ENCODE data around the gene SPIRE2.
"Not testable (repeated sequence)": the region's sequence is repeated elsewhere in the genome, so short reads cannot be mapped to it uniquely, and the experiment has no call there.

SPIRE2 gene

GRCh38 chr16:89828199-89828869 lies at the start of gene SPIRE2:
SPIRE2 (plus strand) TSS chr16:89828475; CDS start chr16:89828551, 76 bp downstream.
- DNase-seq: peak; percentile 57

GRCh38 chr16:89779231-89779908 lies 48.9 kb upstream of the SPIRE2 start:
- no peak for DNase-seq

- DNase-seq: no peak
These were observed 48.4 kb upstream of the SPIRE2 start for GRCh38 chr16:89779909-89780305.

GRCh38 chr16:89782489-89782888 lies 45.8 kb upstream of the SPIRE2 start:
- no peak for DNase-seq

GRCh38 chr16:89783952-89784351 lies 44.3 kb upstream of the SPIRE2 start:
- not testable (repeated sequence) for DNase-seq

- DNase-seq: no peak
These were observed 43.9 kb upstream of the SPIRE2 start for GRCh38 chr16:89784406-89784805.

GRCh38 chr16:89785523-89786155 lies 42.6 kb upstream of the SPIRE2 start:
- no peak for DNase-seq

GRCh38 chr16:89786474-89787364 lies 41.6 kb upstream of the SPIRE2 start:
- no peak for DNase-seq

- DNase-seq: no peak
These were observed 40.9 kb upstream of the SPIRE2 start for GRCh38 chr16:89787365-89787805.

GRCh38 chr16:89791278-89791995 lies 36.8 kb upstream of the SPIRE2 start:
- DNase-seq: no peak

- DNase-seq: peak; percentile 50
These were observed 35.2 kb upstream of the SPIRE2 start for GRCh38 chr16:89793092-89793491.

- no peak for DNase-seq
These were observed 34.3 kb upstream of the SPIRE2 start for GRCh38 chr16:89793955-89794354.

GRCh38 chr16:89795676-89796075 lies 32.6 kb upstream of the SPIRE2 start:
- DNase-seq: no peak

GRCh38 chr16:89796104-89796503 lies 32.2 kb upstream of the SPIRE2 start:
- DNase-seq: no peak

GRCh38 chr16:89798126-89798525 lies 30.1 kb upstream of the SPIRE2 start:
- no peak for DNase-seq

- DNase-seq: no peak
These were observed 29.4 kb upstream of the SPIRE2 start for GRCh38 chr16:89798832-89799370.

- DNase-seq: no peak
These were observed 26.5 kb upstream of the SPIRE2 start for GRCh38 chr16:89801800-89802199.

GRCh38 chr16:89805136-89805905 lies 23.0 kb upstream of the SPIRE2 start:
- no peak for DNase-seq

- not testable (repeated sequence) for DNase-seq
These were observed 21.6 kb upstream of the SPIRE2 start for GRCh38 chr16:89806589-89807193.

GRCh38 chr16:89808475-89808874 lies 19.8 kb upstream of the SPIRE2 start:
- DNase-seq: no peak

GRCh38 chr16:89811321-89811720 lies 17.0 kb upstream of the SPIRE2 start:
- no peak for DNase-seq

Data from activated CD4-positive, alpha-beta T cell treated with anti-CD3 and anti-CD28 coated beads, Interleukin-10, Interleukin-2, amounts not matched to agents 100 ng/mL and 50 ng/mL, durations not matched to agents 16 hours and 8 hours (primary cell).